GM19438 (cell line): ENCODE data around the gene GABRA4.

Experiments used
- ATAC-seq: cut with Tn5 transposase; IDR thresholded peaks from one replicate; pipeline ENCODE4 v1.9.1; 2021; ENCODE audit warnings: low read depth; ENCODE audit not compliant: unreplicated experiment

Gene GABRA4

DNA sequence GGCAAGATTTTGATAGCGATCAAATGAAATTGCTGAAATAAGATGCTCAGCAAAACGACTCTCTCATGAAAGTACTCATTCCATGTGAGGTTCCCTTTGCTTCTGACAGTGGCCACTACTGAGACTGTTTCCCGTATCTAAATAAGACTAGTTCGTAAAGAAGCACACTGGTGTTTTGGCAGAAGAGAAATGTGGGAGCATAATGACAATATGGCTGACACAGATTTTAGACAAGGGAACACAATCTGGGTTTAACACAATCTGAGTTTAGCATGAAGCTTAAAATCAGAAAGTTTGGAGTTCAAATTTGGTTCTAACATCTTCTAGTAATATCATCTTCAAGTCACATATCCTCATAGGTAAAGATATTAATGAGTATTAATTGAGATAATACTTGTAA, 13.7 kb downstream of the GABRA4 start:
- no peak for ATAC-seq

DNA sequence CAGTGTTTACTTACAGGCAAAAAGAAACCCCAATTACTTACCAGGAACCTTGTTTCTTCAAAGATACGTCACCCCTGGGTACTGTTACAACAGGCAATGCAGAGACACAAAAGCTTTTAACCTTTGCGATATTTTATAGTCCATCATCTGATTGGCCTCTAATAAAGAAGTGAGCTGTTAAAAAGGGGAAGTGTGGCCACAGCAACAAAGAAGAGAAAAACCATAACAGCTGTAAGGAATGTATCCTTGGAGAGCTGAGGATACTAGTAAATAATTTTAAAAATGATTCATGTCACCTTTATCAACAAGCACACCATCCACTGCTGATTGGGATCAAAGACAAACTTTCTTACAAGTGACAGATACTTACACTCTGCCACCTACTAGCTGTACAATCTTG, 14.1 kb downstream of the GABRA4 start:
- ATAC-seq, result no peak

DNA sequence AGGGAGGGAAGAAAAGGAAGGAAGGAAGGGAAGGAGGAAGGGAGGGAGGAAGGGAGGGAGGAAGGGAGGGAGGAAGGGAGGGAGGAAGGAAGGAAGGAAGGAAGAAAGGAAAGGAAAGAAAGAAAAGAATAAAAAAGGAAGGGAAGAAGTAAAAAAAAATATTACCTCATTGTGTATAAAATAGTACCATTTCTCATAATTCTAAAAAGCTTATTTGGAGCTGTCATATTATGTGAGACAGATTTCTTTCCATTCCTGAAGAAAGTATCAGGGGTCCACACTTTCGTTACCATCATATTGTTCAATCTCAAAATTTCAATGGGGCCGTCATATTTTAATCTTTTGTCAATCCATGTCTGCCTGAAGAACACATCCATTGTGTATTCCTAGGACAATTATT, 16.1 kb downstream of the GABRA4 start:
- ATAC-seq, result no peak

DNA sequence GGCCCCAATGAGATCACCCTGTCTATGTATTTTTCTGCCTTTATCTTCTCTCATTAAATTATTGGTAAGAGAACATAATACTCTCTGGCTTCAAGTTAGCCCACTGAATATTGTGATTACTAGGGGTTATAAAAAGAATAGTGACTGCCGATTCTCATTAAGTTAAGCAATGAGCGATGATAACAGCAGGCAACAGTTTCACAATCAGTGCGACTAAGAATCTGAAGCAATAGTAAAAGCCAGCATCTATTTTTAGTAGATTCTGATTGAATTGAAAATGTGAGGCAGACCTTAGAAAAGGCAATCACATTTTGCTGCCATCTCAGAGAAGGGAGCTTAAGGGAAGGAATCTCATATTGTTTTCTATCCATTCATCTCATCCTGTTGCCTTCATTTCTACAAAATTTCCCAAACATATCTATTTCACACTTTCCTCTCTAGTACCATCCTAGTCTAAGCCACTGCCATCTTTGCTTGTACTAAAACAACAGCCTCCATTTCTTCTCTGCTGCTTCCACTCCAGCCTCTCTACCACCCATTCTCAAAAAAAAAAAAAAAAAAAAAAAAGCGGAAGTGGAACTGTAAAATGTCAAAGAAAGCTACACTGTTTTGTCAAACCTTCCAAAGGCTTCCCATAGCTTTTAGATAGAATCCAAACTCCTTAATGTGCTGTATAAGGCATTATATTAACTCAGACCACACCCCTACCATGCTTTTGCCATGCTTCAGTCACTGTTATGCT, 17.4 kb downstream of the GABRA4 start:
- ATAC-seq, result no peak

DNA sequence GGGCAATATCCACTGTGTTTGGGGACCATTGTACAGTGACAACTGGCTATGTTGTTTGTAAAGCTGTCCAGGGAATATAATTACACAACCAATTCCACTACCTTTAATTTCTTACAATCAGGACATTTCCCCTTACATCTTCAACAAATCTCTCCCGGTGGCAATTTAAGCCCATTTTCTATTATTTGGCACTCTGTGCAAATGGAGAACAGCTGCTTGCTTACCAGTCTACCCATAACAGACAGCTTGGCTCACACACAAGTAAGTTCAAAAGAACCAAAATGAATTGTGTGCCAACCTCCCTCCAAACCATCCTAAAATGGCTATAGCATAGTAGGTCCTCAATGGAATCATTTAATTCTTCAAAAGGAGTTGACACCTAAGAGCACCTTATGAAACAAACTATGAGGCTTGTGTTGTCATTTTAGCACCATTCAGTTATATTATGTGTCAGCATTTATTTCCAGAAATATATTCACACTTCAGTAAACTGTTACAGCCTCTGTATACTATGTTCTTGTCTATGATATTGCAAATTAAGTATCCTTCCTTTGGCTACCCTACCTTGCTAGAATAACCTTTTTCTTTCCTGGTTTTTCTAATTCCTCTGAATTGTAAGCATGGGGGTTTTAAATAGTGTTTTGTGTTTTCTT, 18.4 kb downstream of the GABRA4 start:
- no peak for ATAC-seq

DNA sequence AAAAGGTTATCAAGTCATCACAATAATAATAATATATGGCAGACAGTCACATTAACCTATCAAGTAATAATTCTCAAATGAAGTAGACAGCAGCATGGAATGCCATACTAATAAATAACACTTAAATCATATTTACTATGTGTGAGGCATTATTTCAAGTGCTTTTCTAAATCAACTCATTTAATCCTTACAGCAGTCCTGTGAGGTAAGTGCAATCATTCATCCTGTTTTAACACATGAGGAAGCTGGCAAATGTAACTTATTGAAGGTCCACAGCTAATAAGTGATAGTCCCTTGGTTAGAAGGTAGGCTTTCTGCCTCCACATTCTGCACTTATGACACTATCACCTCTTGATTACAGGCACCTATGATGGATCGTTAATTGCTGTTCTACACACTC, 24.5 kb downstream of the GABRA4 start:
- no peak for ATAC-seq

DNA sequence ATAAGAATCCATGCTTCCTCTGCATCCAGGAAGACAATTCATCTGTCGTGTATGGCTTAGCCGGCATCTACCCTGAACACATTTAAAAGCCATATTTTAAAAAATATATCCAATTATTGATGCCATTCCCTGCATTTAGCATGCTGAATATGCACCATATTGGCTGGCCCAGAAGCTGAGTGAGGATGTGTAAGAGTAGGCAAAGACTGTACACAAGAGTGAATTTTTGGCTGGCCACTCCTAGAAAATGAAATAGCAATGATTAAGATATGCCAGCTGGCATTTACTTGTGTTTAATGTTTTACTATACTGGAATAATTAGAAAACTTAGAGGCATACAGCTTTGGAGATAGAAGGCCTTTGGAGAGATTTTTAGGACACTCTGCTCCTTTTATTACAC, 25.8 kb downstream of the GABRA4 start:
- no peak for ATAC-seq

DNA sequence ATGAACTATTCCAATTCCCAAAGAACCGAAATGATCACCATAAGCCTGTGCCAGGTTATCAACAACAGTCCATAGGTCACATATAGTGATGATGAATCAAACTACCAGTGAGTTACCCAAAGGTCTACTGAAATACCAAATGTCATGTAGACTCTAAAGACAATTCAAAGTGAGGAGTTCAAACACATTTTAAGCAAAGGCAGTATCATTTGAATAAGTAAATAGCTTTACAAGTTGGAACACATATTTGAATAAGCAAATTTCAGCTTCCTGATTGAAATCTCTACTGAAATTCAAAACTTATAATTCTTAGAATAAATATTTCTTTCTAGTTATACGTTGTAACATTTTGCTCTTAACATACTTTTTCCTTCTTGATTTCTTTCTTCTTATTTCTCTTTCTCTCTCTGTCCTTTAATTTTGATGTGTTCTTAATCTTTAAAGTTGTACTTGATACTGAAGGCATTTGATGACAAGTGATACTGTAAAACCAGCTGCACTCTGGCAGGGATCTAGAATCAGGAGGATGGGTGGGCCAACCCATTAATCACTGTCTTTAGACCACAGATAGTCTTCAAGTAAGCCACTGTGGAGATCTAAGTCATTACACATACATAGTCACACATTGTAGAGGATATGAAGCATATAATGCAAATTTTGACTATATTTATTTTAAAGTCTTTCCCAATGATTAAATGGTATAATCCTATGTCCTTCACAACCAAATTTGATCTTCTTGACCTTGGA, 34.5 kb downstream of the GABRA4 start:
- no peak for ATAC-seq

DNA sequence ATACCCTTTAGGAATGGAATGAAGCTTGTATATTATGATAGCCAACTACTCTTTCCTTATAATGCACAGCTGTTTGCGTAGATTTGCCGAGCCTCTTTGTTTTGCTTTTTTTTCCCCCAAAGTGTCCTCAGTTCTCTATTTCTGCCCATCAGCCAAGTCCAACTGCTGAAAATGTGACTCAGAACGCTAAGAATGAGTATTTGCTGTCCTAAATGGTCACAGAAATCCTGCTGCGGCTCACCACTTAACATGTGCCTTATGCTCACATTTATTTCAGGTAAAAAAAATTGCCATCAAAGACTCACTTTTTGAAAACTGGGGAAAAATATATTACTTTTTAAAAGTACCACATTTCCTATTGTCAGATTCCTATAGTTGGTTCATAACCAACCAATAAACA, 36.9 kb downstream of the GABRA4 start:
- ATAC-seq, result no peak

DNA sequence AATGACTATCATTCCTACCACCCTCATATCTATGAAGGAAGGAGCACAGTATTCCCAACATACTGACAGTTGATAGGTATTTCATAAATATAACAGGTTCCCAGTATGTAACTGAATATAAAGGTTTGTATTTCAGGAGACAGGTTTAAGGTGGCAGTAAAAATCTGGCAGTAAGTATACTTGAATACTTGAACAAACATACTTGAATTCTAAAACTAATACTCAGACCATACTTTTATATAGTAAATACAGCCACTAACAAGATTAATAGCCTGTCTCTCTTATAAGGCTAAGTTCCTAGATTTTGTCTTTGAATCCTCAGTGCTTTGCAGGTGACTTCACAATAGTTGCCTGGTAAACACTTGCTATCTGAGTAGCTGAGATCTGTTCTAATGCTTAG, 37.8 kb downstream of the GABRA4 start:
- no peak for ATAC-seq

DNA sequence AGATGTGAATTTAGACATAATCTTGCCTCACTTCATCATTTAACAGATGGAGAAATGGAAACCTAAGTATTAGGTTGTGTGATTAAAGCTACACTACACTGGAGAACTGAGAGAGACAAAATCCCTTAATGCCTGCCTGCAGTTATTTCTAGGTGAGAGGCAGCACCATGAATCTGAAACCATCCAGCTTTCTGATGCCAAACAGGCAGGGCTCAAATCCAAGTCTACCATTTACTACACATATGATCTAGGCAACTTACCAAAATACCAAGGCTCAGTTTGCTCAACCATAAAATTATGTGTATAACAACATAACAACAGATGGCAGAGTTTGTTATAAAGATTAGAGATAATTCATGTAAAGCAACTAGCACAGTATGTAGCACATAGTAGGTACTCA, 38.7 kb downstream of the GABRA4 start:
- ATAC-seq, result no peak

DNA sequence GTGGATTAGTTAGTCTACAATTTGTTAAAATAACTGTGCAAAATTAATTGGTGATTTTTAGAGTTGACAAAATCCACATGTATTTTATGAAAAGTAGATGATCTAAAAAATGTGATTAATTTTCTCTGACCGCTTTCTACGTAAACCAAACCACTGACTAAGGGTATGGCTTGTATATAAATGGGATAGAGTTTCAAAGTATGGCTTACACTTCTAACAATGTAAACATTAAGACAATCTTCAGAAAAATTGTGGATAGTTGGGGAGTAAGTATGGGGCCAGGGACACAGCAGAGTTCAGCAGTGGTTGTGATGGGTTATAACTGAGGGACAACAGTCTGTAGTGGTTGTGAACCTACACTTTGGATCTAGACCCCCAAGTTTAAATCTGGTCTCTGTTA, 39.8 kb downstream of the GABRA4 start:
- no peak for ATAC-seq

DNA sequence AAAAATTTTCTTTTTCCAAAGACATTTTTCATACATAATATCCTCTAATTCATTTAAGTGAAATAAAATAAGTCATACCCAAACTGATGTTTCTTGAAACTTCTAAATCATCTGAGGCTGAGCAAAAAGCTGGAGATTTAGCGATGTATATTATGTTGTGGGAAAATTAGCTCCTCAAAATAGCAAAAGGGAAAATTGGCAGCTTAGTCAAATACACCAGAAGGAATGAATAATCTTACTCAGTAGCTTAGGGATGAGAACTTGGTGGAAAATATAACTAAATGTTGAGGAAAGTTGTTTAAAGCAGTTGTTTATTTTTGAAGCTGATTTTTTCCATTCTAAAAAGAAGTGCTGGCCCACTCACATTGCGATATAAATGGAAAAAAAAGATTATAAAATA, 40.9 kb downstream of the GABRA4 start:
- no peak for ATAC-seq

DNA sequence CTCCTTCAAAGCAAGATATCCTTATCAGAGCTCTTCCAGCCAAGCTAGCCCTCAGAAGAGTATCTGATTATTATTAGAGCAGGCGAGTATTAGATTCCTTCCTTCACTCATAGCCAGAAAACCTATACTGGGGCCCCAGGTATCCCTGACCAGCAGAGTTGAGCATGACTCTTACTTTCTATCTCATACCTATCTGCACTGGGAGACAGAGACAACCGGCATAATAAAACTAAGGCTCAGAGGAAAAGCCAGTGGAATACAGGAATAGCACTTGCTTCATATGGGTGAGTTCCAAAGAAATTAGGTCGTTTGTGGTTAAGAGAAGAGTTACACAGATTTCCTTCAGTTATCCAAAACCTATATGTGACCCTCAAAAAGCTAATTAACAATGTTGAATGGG, 42.6 kb downstream of the GABRA4 start:
- no peak for ATAC-seq

DNA sequence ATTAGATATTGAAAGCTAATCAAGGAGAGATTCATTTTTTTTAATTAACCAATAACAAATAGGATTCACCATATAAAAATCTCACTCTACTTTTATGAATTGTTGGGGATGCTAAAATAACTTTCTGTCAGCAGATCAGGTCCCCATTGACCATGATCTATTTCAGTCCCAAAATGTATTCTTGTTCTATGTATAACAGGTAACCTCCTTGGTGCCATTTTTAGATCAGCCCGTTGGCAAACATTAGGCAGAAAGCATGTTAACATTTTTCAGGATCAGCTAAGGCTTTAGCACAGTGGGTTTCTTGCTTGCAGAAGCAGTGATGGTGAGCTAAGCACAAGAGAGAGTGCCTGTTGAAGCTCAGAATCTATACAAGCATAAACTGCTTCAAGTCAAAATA, 43.6 kb downstream of the GABRA4 start:
- ATAC-seq, result no peak

DNA sequence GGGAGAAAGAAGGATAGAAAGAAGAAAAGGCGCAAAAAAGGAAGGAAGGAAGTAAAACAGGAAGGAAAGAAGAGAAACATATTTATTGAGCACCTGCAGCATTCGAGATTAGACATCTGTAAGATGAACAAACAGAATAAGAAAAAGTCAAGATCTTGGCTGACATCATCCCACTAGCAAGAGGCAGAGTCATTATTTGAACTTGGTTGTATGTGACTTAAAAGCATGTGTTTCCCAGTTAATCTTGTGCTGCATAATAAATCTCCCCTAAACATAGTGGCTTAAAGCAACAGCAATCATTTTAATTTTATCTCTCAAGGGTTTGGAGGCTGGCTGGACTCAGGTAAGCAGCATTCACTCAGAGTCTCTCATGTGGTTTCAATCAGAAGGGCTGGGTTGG, 45.8 kb downstream of the GABRA4 start:
- ATAC-seq, result no peak

DNA sequence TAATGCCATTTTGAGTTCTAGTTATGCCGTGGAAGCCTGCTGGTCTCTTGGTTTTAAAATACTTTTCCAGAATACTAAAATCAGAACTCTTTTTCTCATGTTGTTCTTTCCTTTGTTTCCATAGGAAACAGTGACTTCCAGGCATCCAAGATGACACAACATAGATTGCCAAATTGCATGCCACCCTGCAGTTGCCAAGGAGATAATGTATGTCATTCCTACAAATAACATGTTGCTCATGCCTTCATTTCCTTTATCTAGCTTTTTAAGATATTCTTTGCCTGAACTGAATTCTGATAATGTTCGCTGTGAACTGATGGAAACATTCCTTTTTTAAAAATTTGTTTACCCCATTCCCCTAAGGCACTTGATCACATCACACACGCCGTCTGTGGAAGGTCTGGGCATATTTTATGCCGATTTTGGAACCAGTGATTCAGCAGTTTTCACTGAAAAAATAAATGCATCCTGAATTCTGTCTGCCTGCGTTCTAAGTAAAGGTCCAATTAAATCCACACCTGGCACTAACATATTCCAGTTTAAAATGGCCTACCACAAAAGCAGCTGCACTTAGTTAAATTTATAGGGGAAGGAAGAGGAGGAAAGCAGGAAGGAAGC, 46.4 kb downstream of the GABRA4 start:
- no peak for ATAC-seq

DNA sequence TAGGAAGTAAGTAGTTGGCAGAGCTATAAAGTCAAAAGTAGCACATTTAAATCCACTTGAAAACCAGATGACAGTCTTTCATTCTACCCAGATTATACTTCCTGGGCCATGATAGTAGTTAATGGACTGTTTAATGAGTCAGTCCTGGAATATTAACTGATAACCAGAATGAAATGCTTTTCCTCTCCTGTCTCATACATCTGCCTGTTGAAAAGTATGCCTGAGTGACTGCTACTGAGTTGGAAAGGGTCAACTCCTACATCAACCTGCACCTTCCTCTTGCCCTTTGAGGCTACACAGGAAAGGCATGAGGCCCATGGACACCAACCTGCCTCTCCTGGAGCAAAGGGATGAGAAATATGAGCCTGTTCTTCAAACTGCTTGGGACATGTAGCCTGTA, 48.3 kb downstream of the GABRA4 start:
- no peak for ATAC-seq

DNA sequence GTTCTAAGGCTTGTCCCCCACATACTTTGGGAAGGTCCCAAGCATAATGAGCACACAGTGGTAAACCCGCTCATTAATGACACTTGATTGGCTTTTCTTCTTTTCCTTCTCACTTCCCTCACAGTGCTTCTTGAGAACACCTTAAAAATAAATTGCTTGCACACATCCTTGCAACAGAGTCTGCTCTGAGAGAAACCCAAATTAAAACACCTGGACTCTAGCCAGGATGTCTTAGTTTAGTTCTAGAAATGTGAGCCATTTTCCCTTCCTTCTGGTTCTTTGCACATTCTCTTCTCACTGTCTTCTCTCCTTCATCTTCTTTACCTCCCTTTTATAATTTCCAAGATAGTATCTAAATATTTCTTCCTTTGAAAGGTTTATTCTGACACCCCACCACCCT, 49.0 kb downstream of the GABRA4 start:
- ATAC-seq, result no peak

DNA sequence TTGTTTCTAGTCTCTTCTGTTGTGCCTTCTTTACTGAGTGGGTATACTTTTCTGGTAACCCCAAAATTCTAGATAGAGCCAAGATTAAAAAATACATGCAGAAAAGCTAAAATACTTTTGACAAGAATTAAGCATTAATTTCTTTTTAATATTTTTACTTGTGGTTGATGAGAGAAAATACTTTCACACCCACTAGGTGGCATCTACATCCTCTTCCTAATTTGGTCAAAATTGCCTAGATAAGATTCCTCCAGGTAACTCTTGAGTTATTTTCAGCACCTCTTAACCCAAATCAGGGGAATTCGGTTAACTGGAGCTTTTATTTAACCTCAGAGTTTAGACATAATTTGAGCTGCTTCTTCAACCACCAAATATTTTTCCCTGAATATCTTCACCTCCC, 55.9 kb downstream of the GABRA4 start:
- no peak for ATAC-seq

DNA sequence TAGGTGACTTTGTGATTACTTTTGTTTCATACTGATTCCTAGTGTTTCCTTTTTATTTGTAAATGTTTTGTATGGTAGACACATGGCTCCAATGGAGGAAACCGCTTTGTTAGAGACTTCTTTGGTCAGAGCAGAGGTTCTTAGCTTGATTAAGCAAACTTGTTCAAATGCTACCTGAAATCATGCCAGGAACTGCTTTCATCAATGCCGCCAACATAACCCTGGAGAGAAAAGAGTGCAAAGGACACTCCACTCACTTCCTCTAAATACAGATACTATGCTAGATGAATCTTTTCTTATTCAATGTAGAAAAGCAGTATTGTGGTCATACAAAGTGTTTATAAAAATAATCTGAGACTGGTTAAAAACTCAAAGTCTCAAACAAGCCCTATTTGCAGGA, 58.7 kb downstream of the GABRA4 start:
- ATAC-seq, result no peak
